Neural cell (in vitro differentiated cells): ENCODE data around the gene GRK1. TPM values are rescaled to one million over a fixed set of nuclear protein-coding genes. Genes with fewer than 3 reads are reported as not detected.

Source experiments
- H2AFZ ChIP-seq: fragments of 200-600, 300-800 bp; sonication (generic), shearing (Covaris generic); 2 replicates; pipeline ENCODE4 v1.6.0; 2014; ENCODE audit warnings: low read depth, mild to moderate bottlenecking, antibody characterized with exemption, low read length, moderate library complexity
- H3F3A ChIP-seq: fragments of 200-600 bp; shearing (Covaris generic); 2 replicates; pipeline ENCODE4 v1.6.1; 2016; ENCODE audit warnings: mild to moderate bottlenecking, moderate library complexity, mixed read lengths, antibody characterized with exemption, low read length; ENCODE audit not compliant: insufficient read depth, poor library complexity, severe bottlenecking
- H3K27ac ChIP-seq: fragments of 200-600, 300-800 bp; sonication (generic), shearing (Covaris generic); 2 replicates; pipeline ENCODE4 v1.5.1; 2014; ENCODE audit warnings: mild to moderate bottlenecking, low read length, moderate library complexity
- H3K27me3 ChIP-seq: fragments of 300-800, 200-600 bp; sonication (generic), shearing (Covaris generic); 2 replicates; pipeline ENCODE4 v1.6.0; 2014; ENCODE audit warnings: mild to moderate bottlenecking, low read depth, low read length, moderate library complexity; ENCODE audit not compliant: insufficient read depth
- H3K36me3 ChIP-seq: fragments of 300-800, 200-600 bp; sonication (generic), shearing (Covaris generic); 2 replicates; pipeline ENCODE4 v1.5.1; 2014; ENCODE audit warnings: mild to moderate bottlenecking, antibody characterized with exemption, low read length, moderate library complexity; ENCODE audit not compliant: insufficient read depth
- H3K4me2 ChIP-seq: fragments of 300-800, 200-600 bp; sonication (generic), shearing (Covaris generic); 2 replicates; pipeline ENCODE4 v1.6.0; 2014; ENCODE audit warnings: mild to moderate bottlenecking, low read length
- H3K4me3 ChIP-seq: fragments of 300-800, 200-600 bp; sonication (generic), shearing (Covaris generic); 2 replicates; pipeline ENCODE4 v1.5.1; 2014; ENCODE audit warnings: mild to moderate bottlenecking, low read length, moderate library complexity
- H3K79me2 ChIP-seq: fragments of 200-600 bp; shearing (Covaris generic); replicated peaks from 2 replicates; pipeline ENCODE4 v1.6.0; 2014; ENCODE audit warnings: mild to moderate bottlenecking, low read length, moderate library complexity; ENCODE audit not compliant: insufficient read depth
- H3K9ac ChIP-seq: fragments of 300-800, 200-600 bp; sonication (generic), shearing (Covaris generic); 2 replicates; pipeline ENCODE4 v1.6.1; 2016; ENCODE audit warnings: mild to moderate bottlenecking, low read length, mixed read lengths
- H3K9me2 ChIP-seq: fragments of 200-600 bp; shearing (Covaris generic); 2 replicates; pipeline ENCODE4 v1.6.1; 2016; ENCODE audit warnings: mild to moderate bottlenecking, low read length, mixed read lengths; ENCODE audit not compliant: insufficient read depth
- H3K9me3 ChIP-seq: fragments of 200-600, 300-800 bp; sonication (generic), shearing (Covaris generic); 2 replicates; pipeline ENCODE4 v1.6.1; 2016; ENCODE audit warnings: mild to moderate bottlenecking, mixed run types, low read length, moderate library complexity, mixed read lengths
- H4K20me1 ChIP-seq: fragments of 200-600 bp; shearing (Covaris generic); 2 replicates; pipeline ENCODE4 v1.6.1; 2016; ENCODE audit warnings: mild to moderate bottlenecking, mixed run types; ENCODE audit not compliant: insufficient read depth
- EP300 ChIP-seq: fragments of 450-650 bp; conservative IDR thresholded peaks from 2 replicates; pipeline ENCODE4 v1.6.1; 2014; ENCODE audit warnings: antibody characterized with exemption, mild to moderate bottlenecking, moderate library complexity; ENCODE audit not compliant: poor library complexity, severe bottlenecking
- EZH2 ChIP-seq: fragments of 200-600, 300-800 bp; shearing (Covaris generic), sonication (generic); IDR thresholded peaks from 2 replicates; pipeline ENCODE4 v1.6.1; 2014; ENCODE audit warnings: antibody characterized with exemption, low read length, borderline replicate concordance, mild to moderate bottlenecking; ENCODE audit not compliant: insufficient read depth, poor library complexity, severe bottlenecking
- POLR2AphosphoS5 ChIP-seq: IDR thresholded peaks from 2 replicates; pipeline ENCODE4 v1.6.1; 2012
- RAD21 ChIP-seq: fragments of 450-650 bp; conservative IDR thresholded peaks from 2 replicates; pipeline ENCODE4 v1.6.1; 2014; ENCODE audit warnings: antibody characterized with exemption, mild to moderate bottlenecking, moderate library complexity
- SMC3 ChIP-seq: fragments of 450-650 bp; conservative IDR thresholded peaks from 2 replicates; pipeline ENCODE4 v1.6.1; 2014; ENCODE audit warnings: antibody characterized with exemption, mild to moderate bottlenecking, moderate library complexity; ENCODE audit not compliant: poor library complexity
- TAF1 ChIP-seq: IDR thresholded peaks from 2 replicates; pipeline ENCODE4 v1.6.1; 2012; ENCODE audit warnings: low read depth
- polyA plus RNA-seq: library from polyadenylated mRNA; depleted of rRNA; stranded (reverse); fragments of >200 nt; gene quantifications from 2 replicates; pipeline ENCODE4 v1.2.3, GENCODE V29; 2014
- TF ChIP-seq, protein P1 (sequence below): IDR thresholded peaks from 2 replicates; pipeline ENCODE4 v1.6.1; 2012; ENCODE audit warnings: borderline replicate concordance
- TF ChIP-seq, protein P2 (sequence below): fragments of 450-650 bp; IDR thresholded peaks from 2 replicates; pipeline ENCODE4 v1.5.1; 2014; ENCODE audit warnings: antibody characterized with exemption, mild to moderate bottlenecking, moderate library complexity; ENCODE audit not compliant: poor library complexity, severe bottlenecking

GRK1 gene
- polyA plus RNA-seq, 1 donor from 2014 or later: 0.06 TPM

DNA sequence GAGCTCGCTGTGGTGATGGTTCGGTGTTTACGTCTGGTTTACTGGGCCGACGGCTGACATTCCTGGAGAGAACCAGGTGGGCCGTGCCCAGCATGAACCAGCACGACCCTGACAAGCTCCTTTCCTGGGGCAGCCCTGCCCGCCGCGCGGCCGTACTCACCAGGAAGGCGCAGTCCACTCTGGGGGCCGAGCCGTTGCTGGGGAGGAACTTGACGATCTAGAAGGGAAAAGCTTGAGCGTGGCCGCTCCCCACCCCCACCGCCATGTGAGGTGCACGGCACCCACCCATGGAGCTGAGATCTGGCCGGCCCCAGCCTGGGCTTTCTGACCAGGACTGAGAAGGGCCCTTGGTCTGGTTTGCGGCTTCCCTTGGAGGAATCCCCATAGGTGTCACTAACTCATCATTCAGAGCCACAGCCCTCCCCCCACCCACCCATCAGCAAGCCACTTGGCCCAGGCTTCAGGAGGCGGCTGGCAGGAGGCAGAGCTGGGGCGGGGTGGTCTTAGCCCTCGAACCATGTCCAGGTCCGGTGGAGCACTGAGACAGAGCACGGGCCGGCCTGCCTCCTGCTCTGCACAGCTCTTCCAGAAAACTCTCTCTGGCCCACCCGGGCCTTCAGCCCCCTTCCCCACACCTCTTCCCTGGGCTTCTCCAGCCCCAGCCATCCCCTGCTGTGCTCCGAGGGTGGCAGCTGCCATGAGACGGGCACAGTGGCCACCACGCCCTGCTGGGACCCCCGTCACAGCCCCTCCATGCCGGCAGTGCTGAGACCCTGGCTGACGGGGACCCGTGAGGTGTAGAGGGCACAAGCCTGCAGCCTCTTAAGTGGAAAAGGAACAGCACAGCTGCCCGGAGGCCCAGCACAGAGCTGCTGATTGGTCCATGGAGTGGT is 15.3 kb upstream of the GRK1 start:
- Histone ChIP-seq H3K27ac (no peak overlapping the region), H2AFZ (no peak overlapping the region), H3K79me2 (no peaks in the 10 kb centered on the region), H3F3A (no peaks in the 10 kb centered on the region), H4K20me1 (no peaks in the 10 kb centered on the region), H3K4me3 (no peak overlapping the region), H3K36me3 (no peaks in the 10 kb centered on the region), H3K4me2 (no peak overlapping the region), H3K9me2 (no peaks in the 10 kb centered on the region), H3K9me3 (no peaks in the 10 kb centered on the region), H3K9ac (no peak overlapping the region), H3K27me3 (no peaks in the 10 kb centered on the region)
- TF ChIP-seq, protein P1, sequence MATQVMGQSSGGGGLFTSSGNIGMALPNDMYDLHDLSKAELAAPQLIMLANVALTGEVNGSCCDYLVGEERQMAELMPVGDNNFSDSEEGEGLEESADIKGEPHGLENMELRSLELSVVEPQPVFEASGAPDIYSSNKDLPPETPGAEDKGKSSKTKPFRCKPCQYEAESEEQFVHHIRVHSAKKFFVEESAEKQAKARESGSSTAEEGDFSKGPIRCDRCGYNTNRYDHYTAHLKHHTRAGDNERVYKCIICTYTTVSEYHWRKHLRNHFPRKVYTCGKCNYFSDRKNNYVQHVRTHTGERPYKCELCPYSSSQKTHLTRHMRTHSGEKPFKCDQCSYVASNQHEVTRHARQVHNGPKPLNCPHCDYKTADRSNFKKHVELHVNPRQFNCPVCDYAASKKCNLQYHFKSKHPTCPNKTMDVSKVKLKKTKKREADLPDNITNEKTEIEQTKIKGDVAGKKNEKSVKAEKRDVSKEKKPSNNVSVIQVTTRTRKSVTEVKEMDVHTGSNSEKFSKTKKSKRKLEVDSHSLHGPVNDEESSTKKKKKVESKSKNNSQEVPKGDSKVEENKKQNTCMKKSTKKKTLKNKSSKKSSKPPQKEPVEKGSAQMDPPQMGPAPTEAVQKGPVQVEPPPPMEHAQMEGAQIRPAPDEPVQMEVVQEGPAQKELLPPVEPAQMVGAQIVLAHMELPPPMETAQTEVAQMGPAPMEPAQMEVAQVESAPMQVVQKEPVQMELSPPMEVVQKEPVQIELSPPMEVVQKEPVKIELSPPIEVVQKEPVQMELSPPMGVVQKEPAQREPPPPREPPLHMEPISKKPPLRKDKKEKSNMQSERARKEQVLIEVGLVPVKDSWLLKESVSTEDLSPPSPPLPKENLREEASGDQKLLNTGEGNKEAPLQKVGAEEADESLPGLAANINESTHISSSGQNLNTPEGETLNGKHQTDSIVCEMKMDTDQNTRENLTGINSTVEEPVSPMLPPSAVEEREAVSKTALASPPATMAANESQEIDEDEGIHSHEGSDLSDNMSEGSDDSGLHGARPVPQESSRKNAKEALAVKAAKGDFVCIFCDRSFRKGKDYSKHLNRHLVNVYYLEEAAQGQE: no peak
- no peak for TF ChIP-seq POLR2AphosphoS5
- TF ChIP-seq EZH2: no peak
- TF ChIP-seq TAF1: no peak
- TF ChIP-seq RAD21: no peak
- no peak for TF ChIP-seq EP300
- TF ChIP-seq, protein P2, sequence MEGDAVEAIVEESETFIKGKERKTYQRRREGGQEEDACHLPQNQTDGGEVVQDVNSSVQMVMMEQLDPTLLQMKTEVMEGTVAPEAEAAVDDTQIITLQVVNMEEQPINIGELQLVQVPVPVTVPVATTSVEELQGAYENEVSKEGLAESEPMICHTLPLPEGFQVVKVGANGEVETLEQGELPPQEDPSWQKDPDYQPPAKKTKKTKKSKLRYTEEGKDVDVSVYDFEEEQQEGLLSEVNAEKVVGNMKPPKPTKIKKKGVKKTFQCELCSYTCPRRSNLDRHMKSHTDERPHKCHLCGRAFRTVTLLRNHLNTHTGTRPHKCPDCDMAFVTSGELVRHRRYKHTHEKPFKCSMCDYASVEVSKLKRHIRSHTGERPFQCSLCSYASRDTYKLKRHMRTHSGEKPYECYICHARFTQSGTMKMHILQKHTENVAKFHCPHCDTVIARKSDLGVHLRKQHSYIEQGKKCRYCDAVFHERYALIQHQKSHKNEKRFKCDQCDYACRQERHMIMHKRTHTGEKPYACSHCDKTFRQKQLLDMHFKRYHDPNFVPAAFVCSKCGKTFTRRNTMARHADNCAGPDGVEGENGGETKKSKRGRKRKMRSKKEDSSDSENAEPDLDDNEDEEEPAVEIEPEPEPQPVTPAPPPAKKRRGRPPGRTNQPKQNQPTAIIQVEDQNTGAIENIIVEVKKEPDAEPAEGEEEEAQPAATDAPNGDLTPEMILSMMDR: no peak
- no peak for TF ChIP-seq SMC3

DNA sequence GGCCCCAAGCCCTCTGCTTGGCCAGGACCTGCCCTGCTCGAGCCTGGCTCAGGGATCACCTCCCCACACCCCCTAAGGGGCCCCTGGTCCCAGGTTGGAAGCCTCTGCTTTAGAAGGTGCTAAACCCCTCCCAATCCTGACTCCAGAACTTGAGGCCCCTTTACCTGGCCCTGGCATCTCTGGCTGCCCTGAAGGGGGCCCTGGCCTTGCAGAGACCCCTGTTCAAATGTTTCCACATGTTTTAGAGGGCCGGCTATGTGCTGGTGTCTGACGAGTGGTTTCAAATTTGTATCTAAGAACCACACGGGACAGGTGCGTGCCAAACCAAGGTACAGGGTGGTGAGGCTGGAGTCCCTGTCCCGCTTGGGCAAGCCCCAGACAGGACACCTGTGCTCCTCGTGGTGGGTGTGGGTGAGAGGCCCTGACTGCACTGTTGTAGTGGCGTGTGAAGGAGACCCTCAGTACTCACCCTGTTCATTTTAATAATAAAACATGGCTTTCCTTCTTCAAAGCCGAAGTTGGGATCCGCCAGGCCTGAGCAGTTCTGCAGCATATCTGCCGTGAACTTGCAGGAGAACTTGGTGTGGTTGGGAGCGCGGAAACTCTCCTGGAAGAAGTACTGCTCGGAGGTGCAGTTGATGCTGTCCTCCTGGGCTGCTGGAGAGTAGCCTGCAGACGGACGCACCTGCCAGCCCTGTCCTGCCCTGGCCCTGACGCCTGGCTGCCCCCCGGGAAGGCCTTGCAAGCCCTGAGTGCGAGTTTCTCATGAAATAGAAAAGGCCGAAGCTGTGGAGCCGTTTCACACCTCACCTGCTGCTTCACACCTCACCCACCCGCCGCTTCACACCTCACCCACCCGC is 14.4 kb upstream of the GRK1 start:
- TF ChIP-seq TAF1 (no peak), SMC3 (no peak)
- TF ChIP-seq, protein P1: no peak
- no peak overlapping the region for H3K9ac ChIP-seq
- no peaks in the 10 kb centered on the region for H3K27me3 ChIP-seq
- no peak overlapping the region for H3K27ac ChIP-seq
- no peaks in the 10 kb centered on the region for H3F3A ChIP-seq
- H3K9me3 ChIP-seq: no peaks in the 10 kb centered on the region
- H3K79me2 ChIP-seq: no peaks in the 10 kb centered on the region
- H3K4me3 ChIP-seq: no peak overlapping the region
- H3K36me3 ChIP-seq: no peaks in the 10 kb centered on the region
- no peak overlapping the region for H3K4me2 ChIP-seq
- H3K9me2 ChIP-seq: no peaks in the 10 kb centered on the region
- no peaks in the 10 kb centered on the region for H4K20me1 ChIP-seq
- no peak overlapping the region for H2AFZ ChIP-seq
